Upper lobe of left lung (tissue), 6 donors: Measurements from ENCODE around the gene EXPH5. TPM values are rescaled to one million over a fixed set of nuclear protein-coding genes. Genes with fewer than 3 reads are reported as not detected.

Source experiments
- ATAC-seq, 2 donors: fragments of 200-7000 bp; cut with Tn5 transposase; one replicate each; pipeline ENCODE4 v1.9.1; 2022; ENCODE audit warnings: mild to moderate bottlenecking in 2 of 2, moderate library complexity in 2 of 2; ENCODE audit not compliant: low FRiP score in 2 of 2
- DNase-seq, 2 donors: peaks; one replicate each; pipeline ENCODE4 v3.0.0-alpha.2; 2019 to 2020
- H3K27ac ChIP-seq, 4 donors: fragments of 200-600 bp; sonication (generic); one replicate each; pipeline ENCODE4 v1.5.1; 2016 to 2019
- H3K27me3 ChIP-seq, 4 donors: fragments of 200-600 bp; sonication (generic); one replicate each; pipeline ENCODE4 v1.5.1; 2017 to 2019
- H3K36me3 ChIP-seq, 4 donors: fragments of 200-600 bp; sonication (generic); one replicate each; pipeline ENCODE4 v1.5.1; 2016 to 2019
- H3K4me1 ChIP-seq, 4 donors: fragments of 200-600 bp; sonication (generic); one replicate each; pipeline ENCODE4 v1.5.1; 2018 to 2019
- H3K4me3 ChIP-seq, 4 donors: fragments of 200-600 bp; sonication (generic); one replicate each; pipeline ENCODE4 v1.5.1; 2017 to 2019; ENCODE audit warnings: mild to moderate bottlenecking in 2 of 4, moderate library complexity in 1 of 4
- H3K9me3 ChIP-seq, 4 donors: fragments of 200-600 bp; sonication (generic); one replicate each; pipeline ENCODE4 v1.5.1; 2018 to 2019
- CTCF ChIP-seq, 6 experiments: fragments of 450-650 bp in 4 of 6; fragments of 200-600 bp in 2 of 6; sonication (generic) in 2 of 6; IDR thresholded peaks; one replicate each; pipeline ENCODE4 v1.5.1; 2016 to 2019; ENCODE audit warnings: antibody characterized with exemption in 6 of 6
- EP300 ChIP-seq, 4 donors: sonication (generic); formaldehyde crosslinking; IDR thresholded peaks; one replicate each; pipeline ENCODE4 v1.5.1; 2017; ENCODE audit warnings: antibody characterized with exemption in 4 of 4, control low read depth in 2 of 4
- POLR2A ChIP-seq, 4 donors: fragments of 450-650 bp; IDR thresholded peaks; one replicate each; pipeline ENCODE4 v1.5.1; 2016 to 2017; ENCODE audit warnings: antibody characterized with exemption in 4 of 4, mild to moderate bottlenecking in 2 of 4
- POLR2AphosphoS5 ChIP-seq, 2 donors: sonication (generic); formaldehyde crosslinking; IDR thresholded peaks; one replicate each; pipeline ENCODE4 v1.5.1; 2017; ENCODE audit warnings: antibody characterized with exemption in 2 of 2
- WGBS, 2 donors: methylation state at CpG; one replicate each; pipeline ENCODE4 v1.1.5; 2017 to 2018; 5-methylcytosine and 5-hydroxymethylcytosine counted together
- total RNA-seq, 6 donors: library from RNA; depleted of rRNA in 4 of 6; stranded (reverse); fragments of >200 nt in 4 of 6; gene quantifications; one replicate each; pipeline versions ENCODE4 v1.1.0 to v1.2.1, GENCODE V29; 2016 to 2021
- donor health status: DM: no; HTN: no; CAD: no; lungs with moderate emphysema.
- donor health status: DM: no; HTN: yes; CAD: no; lungs with severe emphysema.

The EXPH5 gene
- total RNA-seq, 6 donors from 2014 or later: 12.8 to 47.0 (median 28.3) TPM

DNA sequence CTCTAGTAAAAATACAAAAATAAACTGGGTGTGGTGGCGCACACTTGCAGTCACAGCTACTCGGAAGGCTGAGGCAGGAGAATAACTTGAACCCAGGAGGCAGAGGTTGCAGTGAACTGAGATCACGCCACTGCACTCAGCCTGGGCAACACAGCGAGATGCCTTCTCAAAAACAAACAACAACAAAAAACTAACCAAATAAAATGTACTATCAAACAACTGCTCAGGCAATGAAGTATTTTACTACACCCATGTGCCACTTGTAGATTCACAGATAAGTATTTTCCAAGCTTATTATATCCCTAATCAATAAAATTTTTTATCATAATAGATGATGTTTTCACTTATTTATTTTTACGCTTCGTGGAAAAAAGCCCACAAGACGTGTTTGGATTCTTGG, 127.2 kb downstream of the EXPH5 start:
- Histone ChIP-seq H3K27me3 (no peaks in the 10 kb centered on the region), H3K9me3 (no peaks in the 10 kb centered on the region), H3K36me3 (no peaks in the 10 kb centered on the region), H3K4me3 (peak overlapping the region; percentile 36 to 62 (median 60)), H3K27ac (peak overlapping the region; percentile 96 to 99 (median 98)), H3K4me1 (peaks cover 0 to 9% (median 4%) of the 10 kb centered on the region in 4 donors)
- TF ChIP-seq CTCF (IDR thresholded peaks at IDR 0.05) (no peak), EP300 (IDR thresholded peaks at IDR 0.05) (no peak), POLR2AphosphoS5 (IDR thresholded peaks at IDR 0.05) (no peak), POLR2A (IDR thresholded peaks at IDR 0.05) (no peak)
- DNase-seq (no peak), ATAC-seq (no peak)
- WGBS, 2 donors: 49 to 50% methylated on average over 7 of the region's 7 CpGs

Other genes starting within 250 kb of the EXPH5 start
- 1 to 10 TPM in 3 of 6 donors, under 1 TPM in 2, not detected in 1; 0.17 to 2.3 (median 1.1) TPM for gene C11orf65, start 126.2 kb downstream of the EXPH5 start, total RNA-seq
- 10 to 100 TPM in 4 of 6 donors, 1 to 10 TPM in 2; 4.9 to 24.5 (median 15.8) TPM for gene POGLUT3, start 95.4 kb downstream of the EXPH5 start, total RNA-seq
- 10 to 100 TPM in 5 of 6 donors, 1 to 10 TPM in 1; 9.0 to 25.2 (median 17.4) TPM for gene DDX10, start 71.3 kb upstream of the EXPH5 start, total RNA-seq